ENCODE results near the gene UBE2N.

The UBE2N gene

GRCh38 chr12:93368766-93369165 is 73.0 kb downstream of the UBE2N start:
- Histone ChIP-seq H3K4me3 (ENCODE audit: low read length, poor library complexity, severe bottlenecking) (no peak overlapping the region), H3K9me2 (replicated peaks; ENCODE audit: low read depth, low read length) (no peaks in the 10 kb centered on the region), H3K9me3 (ENCODE audit: insufficient read depth, low read depth, low read length) (no peaks in the 10 kb centered on the region), H3F3A (ENCODE audit: low read depth) (no peaks in the 10 kb centered on the region), H3K79me2 (ENCODE audit: insufficient read depth, low read length) (no peaks in the 10 kb centered on the region), H3K4me2 (ENCODE audit: low read depth, low read length, poor library complexity, severe bottlenecking) (no peak overlapping the region), H4K20me1 (ENCODE audit: insufficient read depth, low read length, poor library complexity, severe bottlenecking) (no peaks in the 10 kb centered on the region), H3K36me3 (ENCODE audit: insufficient read depth, low read length) (no peaks in the 10 kb centered on the region), H3K4me1 (ENCODE audit: insufficient read depth, low read length, poor library complexity, severe bottlenecking) (peaks cover 8% of the 10 kb centered on the region), H2AFZ (ENCODE audit: low read length) (no peak overlapping the region), H3K27me3 (ENCODE audit: insufficient read depth, low read length, poor library complexity, severe bottlenecking) (no peaks in the 10 kb centered on the region), H3K9ac (ENCODE audit: low read depth, low read length, poor library complexity, severe bottlenecking) (no peak overlapping the region)
- TF ChIP-seq, protein P1, sequence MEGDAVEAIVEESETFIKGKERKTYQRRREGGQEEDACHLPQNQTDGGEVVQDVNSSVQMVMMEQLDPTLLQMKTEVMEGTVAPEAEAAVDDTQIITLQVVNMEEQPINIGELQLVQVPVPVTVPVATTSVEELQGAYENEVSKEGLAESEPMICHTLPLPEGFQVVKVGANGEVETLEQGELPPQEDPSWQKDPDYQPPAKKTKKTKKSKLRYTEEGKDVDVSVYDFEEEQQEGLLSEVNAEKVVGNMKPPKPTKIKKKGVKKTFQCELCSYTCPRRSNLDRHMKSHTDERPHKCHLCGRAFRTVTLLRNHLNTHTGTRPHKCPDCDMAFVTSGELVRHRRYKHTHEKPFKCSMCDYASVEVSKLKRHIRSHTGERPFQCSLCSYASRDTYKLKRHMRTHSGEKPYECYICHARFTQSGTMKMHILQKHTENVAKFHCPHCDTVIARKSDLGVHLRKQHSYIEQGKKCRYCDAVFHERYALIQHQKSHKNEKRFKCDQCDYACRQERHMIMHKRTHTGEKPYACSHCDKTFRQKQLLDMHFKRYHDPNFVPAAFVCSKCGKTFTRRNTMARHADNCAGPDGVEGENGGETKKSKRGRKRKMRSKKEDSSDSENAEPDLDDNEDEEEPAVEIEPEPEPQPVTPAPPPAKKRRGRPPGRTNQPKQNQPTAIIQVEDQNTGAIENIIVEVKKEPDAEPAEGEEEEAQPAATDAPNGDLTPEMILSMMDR (conservative IDR thresholded peaks at IDR 0.05; ENCODE audit: low read length), result no peak
- TF ChIP-seq EZH2phosphoT487 (IDR thresholded peaks at IDR 0.05; ENCODE audit: borderline replicate concordance), result no peak

DNA sequence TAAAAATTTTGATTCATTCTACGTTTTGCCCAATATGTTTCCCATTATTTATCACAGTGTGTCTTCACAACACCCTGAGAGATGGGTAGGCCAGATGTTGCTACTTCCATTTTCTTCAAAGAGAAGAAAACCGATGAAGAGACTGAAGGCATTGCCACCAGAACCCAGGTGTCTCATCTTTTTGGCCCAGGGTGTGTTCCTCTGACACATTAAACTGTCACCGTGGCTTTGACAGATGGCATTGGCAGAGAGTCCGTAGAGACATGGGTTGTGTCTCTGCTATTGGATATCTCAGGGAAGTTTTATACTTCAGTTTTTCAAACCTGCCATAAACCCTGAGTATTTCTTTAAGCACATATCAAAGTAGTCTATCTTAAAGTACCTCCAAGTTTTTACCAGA is 75.3 kb downstream of the UBE2N start:
- H3K4me3 ChIP-seq (ENCODE audit: low read length, poor library complexity, severe bottlenecking), result no peak overlapping the region
- no peaks in the 10 kb centered on the region for H3K36me3 ChIP-seq (ENCODE audit: insufficient read depth, low read length)
- no peaks in the 10 kb centered on the region for H3K9me3 ChIP-seq (ENCODE audit: insufficient read depth, low read depth, low read length)
- H3K79me2 ChIP-seq (ENCODE audit: insufficient read depth, low read length), result no peaks in the 10 kb centered on the region
- H4K20me1 ChIP-seq (ENCODE audit: insufficient read depth, low read length, poor library complexity, severe bottlenecking), result no peaks in the 10 kb centered on the region
- no peaks in the 10 kb centered on the region for H3K9me2 ChIP-seq (replicated peaks; ENCODE audit: low read depth, low read length)
- H3K27me3 ChIP-seq (ENCODE audit: insufficient read depth, low read length, poor library complexity, severe bottlenecking), result no peaks in the 10 kb centered on the region
- no peak for TF ChIP-seq EZH2phosphoT487 (IDR thresholded peaks at IDR 0.05; ENCODE audit: borderline replicate concordance)
- TF ChIP-seq, protein P1 (conservative IDR thresholded peaks at IDR 0.05; ENCODE audit: low read length), result no peak
- no peak overlapping the region for H3K4me2 ChIP-seq (ENCODE audit: low read depth, low read length, poor library complexity, severe bottlenecking)
- no peaks in the 10 kb centered on the region for H3F3A ChIP-seq (ENCODE audit: low read depth)
- H3K9ac ChIP-seq (ENCODE audit: low read depth, low read length, poor library complexity, severe bottlenecking), result no peak overlapping the region
- peaks cover 10% of the 10 kb centered on the region for H3K4me1 ChIP-seq (ENCODE audit: insufficient read depth, low read length, poor library complexity, severe bottlenecking)
- no peak overlapping the region for H2AFZ ChIP-seq (ENCODE audit: low read length)

- peaks cover 10% of the 10 kb centered on the region for H3K4me1 ChIP-seq (ENCODE audit: insufficient read depth, low read length, poor library complexity, severe bottlenecking)
Measured at GRCh38 chr12:93365616-93366405, 75.9 kb downstream of the UBE2N start.

More at GRCh38 chr12:93365616-93366405, 75.9 kb downstream of the UBE2N start:
- no peak overlapping the region for H3K9ac ChIP-seq (ENCODE audit: low read depth, low read length, poor library complexity, severe bottlenecking)
- no peaks in the 10 kb centered on the region for H3K79me2 ChIP-seq (ENCODE audit: insufficient read depth, low read length)
- no peaks in the 10 kb centered on the region for H3K36me3 ChIP-seq (ENCODE audit: insufficient read depth, low read length)
- H3K27me3 ChIP-seq (ENCODE audit: insufficient read depth, low read length, poor library complexity, severe bottlenecking), result no peaks in the 10 kb centered on the region
- no peak overlapping the region for H3K4me2 ChIP-seq (ENCODE audit: low read depth, low read length, poor library complexity, severe bottlenecking)
- H3K9me2 ChIP-seq (replicated peaks; ENCODE audit: low read depth, low read length), result no peaks in the 10 kb centered on the region
- TF ChIP-seq, protein P1 (conservative IDR thresholded peaks at IDR 0.05; ENCODE audit: low read length), result no peak
- TF ChIP-seq EZH2phosphoT487 (IDR thresholded peaks at IDR 0.05; ENCODE audit: borderline replicate concordance), result no peak
- H3K9me3 ChIP-seq (ENCODE audit: insufficient read depth, low read depth, low read length), result no peaks in the 10 kb centered on the region
- H2AFZ ChIP-seq (ENCODE audit: low read length), result no peak overlapping the region
- no peaks in the 10 kb centered on the region for H3F3A ChIP-seq (ENCODE audit: low read depth)
- no peaks in the 10 kb centered on the region for H4K20me1 ChIP-seq (ENCODE audit: insufficient read depth, low read length, poor library complexity, severe bottlenecking)
- no peak overlapping the region for H3K4me3 ChIP-seq (ENCODE audit: low read length, poor library complexity, severe bottlenecking)

Data from Loucy (cell line).